GM19238 (cell line): ENCODE results near the gene ATXN7.

ENCODE experiments used
- DNase-seq: peaks from one replicate; pipeline ENCODE4 v3.0.0; 2011; ENCODE audit warnings: low spot score; ENCODE audit not compliant: insufficient read length

ATXN7 gene

GRCh38 chr3:64048631-64049061 lies 185.0 kb downstream of the ATXN7 start:
- no peak for DNase-seq

GRCh38 chr3:64049136-64049535 lies 185.5 kb downstream of the ATXN7 start:
- no peak for DNase-seq

GRCh38 chr3:64049832-64050231 lies 186.2 kb downstream of the ATXN7 start:
- DNase-seq = no peak
